Adipose tissue (tissue), 3 donors: ENCODE data around the gene FOXO3. TPM values are rescaled to one million over a fixed set of nuclear protein-coding genes. Genes with fewer than 3 reads are reported as not detected.

Experiments used
- H3K27ac ChIP-seq: one replicate; pipeline ENCODE4 v1.5.1; 2013; ENCODE audit warnings: low read depth, low read length
- WGBS, 3 donors: extraction: QIAGEN DNeasy Blood & Tissue Kit; methylation state at CpG; one replicate each; pipeline ENCODE4 v1.1.7; 2013; 5-methylcytosine and 5-hydroxymethylcytosine counted together
- polyA plus RNA-seq, 3 donors: library from polyadenylated mRNA; stranded (reverse); fragments of 200-250 nt; gene quantifications; one replicate each; pipeline ENCODE4 v1.2.3, GENCODE V29; 2013
- donor health status: healthy with polysubstance abuse.
- donor health status: Bipolar disorder and iron deficiency.
- donor health status: healthy.

The FOXO3 gene
- polyA plus RNA-seq, 3 donors = 23.2 to 30.3 (median 27.3) TPM

DNA sequence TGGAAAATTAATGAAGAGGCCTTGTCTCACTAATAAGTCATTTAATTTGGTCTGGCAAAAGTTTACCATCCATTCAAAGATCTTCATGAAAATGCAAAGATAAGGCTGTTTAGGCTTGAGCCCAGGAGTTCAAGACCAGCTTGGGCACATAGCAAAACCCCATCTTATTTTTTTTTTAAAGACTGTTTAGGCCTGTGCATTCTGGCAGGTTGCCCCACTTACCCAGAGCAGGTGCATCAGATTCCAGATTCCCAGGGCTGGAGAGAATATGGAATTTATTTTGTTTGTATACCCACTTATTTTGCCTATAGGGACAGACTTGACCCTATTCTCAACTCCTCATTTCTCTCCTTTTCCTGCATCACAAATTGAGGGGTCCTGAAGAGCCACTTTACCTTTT is 5.7 kb downstream of the FOXO3 start:
- H3K27ac ChIP-seq = no peak overlapping the region

DNA sequence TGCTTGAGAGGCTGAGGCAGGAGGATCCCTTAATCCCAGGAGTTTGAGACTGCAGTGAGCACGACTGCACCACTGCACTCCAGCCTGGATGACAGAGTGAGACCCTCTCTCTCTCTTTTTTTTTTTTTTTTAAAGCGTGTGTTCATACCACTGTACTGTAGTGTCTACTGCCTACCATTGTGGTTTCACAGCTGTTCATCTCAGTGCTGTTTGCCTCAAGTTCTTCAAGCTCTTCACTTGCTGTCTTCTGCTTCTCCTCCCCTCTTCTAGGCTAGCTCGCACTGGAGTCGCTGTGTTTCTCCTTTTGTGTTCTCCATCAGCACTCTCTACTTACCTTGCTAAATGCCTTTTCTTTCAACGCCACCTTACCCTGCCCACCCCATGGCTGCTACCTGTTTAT is 7.4 kb downstream of the FOXO3 start:
- H3K27ac ChIP-seq = no peak overlapping the region

GRCh38 chr6:108568551-108569305 is 8.0 kb downstream of the FOXO3 start:
- 84 to 89% (median 85%) methylated on average over 3 of the region's 3 CpGs for WGBS, 3 donors
- no peak overlapping the region for H3K27ac ChIP-seq

More for the DNA sequence above, 7.4 kb downstream of the FOXO3 start:
- 85 to 95% (median 88%) methylated on average over 5 of the region's 5 CpGs for WGBS, 3 donors

DNA sequence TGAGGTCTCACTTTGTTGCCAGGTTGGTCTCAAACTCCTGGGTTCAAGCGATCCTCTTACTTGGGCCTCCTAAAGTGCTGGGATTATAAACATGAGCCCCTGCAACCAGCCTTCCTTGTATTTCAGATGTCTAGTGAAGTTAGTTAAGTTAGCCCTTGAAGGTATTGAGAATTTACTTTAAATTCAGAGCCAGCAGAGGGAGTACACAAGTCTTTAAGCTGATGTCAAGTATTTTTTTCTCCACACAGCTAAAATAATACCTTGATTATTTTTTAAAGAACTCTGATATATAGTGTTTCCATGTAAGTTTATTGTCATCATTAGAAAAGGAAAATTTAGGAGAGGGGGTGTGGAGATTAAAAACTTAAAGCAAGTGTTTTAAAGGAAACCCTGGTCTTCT is 9.8 kb downstream of the FOXO3 start:
- 96 to 100% (median 97%) methylated on average over 1 of the region's 1 CpG for WGBS, 3 donors
- no peak overlapping the region for H3K27ac ChIP-seq

DNA sequence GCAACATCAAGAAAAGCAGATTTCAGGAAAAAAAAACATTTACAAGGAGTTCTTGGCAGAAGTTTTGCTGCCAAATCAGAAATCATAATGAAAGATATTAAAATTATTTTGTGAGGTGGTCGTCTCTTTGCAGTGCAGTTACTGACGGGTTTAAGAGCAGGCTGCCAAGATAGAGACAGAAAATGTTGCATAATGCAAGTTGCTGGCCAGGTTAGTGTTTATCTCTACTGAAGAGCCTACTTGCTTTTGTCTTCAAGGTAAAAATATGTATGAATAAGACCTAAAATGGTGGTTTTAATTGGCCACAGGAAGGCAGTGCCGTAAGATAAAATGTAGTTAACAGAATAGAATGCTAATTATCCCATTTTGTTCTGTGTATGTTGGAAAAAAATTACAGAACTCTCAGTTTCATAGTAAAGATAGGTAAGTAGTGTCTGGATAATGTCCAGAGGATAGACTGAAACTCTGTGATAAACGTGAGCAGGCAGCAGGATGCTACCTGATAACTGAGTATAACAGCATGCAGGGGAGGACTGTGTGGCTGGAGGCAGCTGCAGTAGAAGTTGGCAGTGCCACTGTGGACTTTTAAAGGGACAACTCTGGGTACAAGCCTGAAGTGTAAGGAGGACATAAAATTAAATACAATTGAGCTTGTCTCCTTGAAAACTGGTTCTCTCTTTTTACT is 13.9 kb downstream of the FOXO3 start:
- 32 to 57% (median 52%) methylated on average over 4 of the region's 4 CpGs for WGBS, 3 donors
- H3K27ac ChIP-seq = no peak overlapping the region

- no peak overlapping the region for H3K27ac ChIP-seq
- WGBS, 3 donors = 51 to 95% (median 86%) methylated on average over 2 of the region's 2 CpGs
These were observed 15.3 kb downstream of the FOXO3 start for GRCh38 chr6:108575905-108576494.

GRCh38 chr6:108576709-108577108 is 16.0 kb downstream of the FOXO3 start:
- no peak overlapping the region for H3K27ac ChIP-seq
- WGBS, 3 donors = 4 to 50% (median 35%) methylated on average over 1 of the region's 1 CpG

DNA sequence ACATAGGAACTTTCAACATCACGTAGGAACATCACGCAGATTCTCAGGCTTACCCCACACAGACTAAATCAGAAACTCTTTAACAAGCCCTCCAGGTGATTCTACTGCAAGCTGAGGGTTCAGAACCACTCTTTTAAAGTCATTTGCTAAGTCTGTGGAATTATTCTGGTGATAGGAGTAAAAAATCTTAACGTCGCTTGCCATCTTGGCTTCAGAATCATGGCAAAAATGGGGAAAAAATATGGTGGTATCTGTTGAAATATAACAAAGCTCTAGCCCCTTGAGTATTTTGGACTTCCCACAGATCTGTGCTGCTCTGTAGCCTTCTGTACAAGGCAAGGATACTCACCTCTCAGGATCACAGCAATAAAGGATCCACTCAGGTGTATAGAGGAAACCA is 17.4 kb downstream of the FOXO3 start:
- no peak overlapping the region for H3K27ac ChIP-seq
- 97% methylated on average over 4 of the region's 4 CpGs for WGBS, 3 donors

GRCh38 chr6:108578595-108579327 is 18.0 kb downstream of the FOXO3 start:
- WGBS, 3 donors = 77 to 87% (median 79%) methylated on average over 9 of the region's 9 CpGs
- H3K27ac ChIP-seq = no peak overlapping the region

DNA sequence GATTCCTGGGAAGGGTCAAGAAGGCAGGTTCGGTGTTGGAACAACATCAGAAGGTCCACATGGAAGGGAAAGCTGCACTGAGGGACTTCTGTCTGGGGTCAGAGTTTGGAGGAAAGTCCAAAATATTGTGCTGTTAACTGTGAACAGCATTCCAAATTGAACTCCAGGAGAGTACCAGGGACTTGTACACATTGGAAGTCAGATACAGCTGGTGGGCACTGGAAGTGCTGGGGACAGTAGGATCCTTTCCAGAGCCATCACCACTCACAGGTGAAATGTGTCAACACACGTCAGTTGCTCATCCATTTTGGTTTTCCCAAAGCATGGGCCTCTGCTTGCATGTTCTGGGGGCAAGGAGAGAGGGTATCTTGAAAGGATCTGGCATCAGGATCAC is 18.6 kb downstream of the FOXO3 start:
- no peak overlapping the region for H3K27ac ChIP-seq
- WGBS, 3 donors = 92 to 97% (median 94%) methylated on average over 2 of the region's 2 CpGs

- peak overlapping the region; percentile 7 for H3K27ac ChIP-seq
- WGBS, 3 donors = 88 to 97% (median 91%) methylated on average over 2 of the region's 2 CpGs
These were observed 19.9 kb downstream of the FOXO3 start for GRCh38 chr6:108580646-108581045.

GRCh38 chr6:108581237-108581931 is 20.7 kb downstream of the FOXO3 start:
- H3K27ac ChIP-seq = peak overlapping the region; percentile 7
- 7 to 15% (median 13%) methylated on average over 3 of the region's 3 CpGs for WGBS, 3 donors

GRCh38 chr6:108581932-108582475 is 21.3 kb downstream of the FOXO3 start:
- H3K27ac ChIP-seq = no peak overlapping the region

DNA sequence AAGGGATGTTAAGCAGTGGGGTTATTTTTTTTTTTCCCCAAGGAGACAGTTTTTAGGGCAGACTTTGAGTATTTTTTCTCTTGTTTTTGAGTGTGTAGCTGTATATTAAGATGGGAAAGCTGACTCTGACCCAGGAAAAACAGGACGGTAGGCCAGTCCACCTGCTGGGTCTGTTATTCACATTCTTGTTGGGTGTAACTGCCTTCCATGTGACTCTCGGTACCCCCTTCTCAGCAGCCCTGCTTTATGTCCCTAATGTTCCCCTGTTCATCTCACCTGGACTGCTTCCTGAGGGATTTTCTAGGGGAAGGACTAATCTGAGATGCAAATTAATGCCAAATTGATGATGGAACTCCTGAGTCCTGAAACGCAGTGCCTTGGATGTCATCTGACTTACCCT is 21.9 kb downstream of the FOXO3 start:
- 72 to 77% (median 76%) methylated on average over 3 of the region's 3 CpGs for WGBS, 3 donors
- H3K27ac ChIP-seq = no peak overlapping the region

More at GRCh38 chr6:108581932-108582475, 21.3 kb downstream of the FOXO3 start:
- WGBS, 3 donors = 8 to 41% (median 24%) methylated on average over 1 of the region's 1 CpG

DNA sequence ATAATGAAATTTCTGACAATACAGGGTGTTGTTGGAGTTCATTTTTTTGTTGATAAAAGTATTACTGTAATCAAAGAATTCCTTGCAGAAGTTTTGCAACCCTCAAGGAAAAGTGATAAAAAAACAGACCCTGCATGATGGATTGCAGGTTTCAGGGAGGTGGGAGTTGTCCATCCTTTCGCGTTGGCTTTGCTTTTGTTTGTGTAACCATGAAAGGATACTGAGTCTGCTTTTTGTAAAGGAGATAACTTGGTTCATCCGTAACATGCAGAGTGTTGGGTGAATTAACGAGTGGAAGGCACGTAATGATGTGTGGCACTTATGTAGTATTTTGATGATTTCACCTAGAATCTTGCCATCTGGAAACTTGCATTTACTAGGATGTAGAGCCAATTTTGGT is 23.6 kb downstream of the FOXO3 start:
- no peak overlapping the region for H3K27ac ChIP-seq
- WGBS, 3 donors = 70 to 81% (median 78%) methylated on average over 5 of the region's 5 CpGs

DNA sequence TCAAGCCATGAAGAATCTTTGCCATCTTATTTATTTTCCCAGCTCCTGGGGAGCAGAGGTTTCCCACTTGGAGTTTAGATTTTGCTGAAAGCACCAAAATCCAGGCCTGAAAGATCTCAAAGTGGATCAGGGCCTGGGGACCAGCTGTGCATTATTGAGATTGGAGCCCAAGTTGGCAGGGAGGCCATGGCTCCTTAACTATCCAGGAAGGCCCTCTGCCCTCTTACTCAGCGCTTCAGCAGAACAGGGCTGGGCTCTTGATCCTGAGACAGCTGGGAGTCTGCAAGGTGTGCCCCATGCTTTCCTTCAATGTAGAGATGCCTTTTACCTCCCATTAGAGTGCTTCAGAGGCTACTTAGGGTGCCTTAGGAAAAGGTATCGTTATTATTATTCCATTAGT is 24.6 kb downstream of the FOXO3 start:
- no peak overlapping the region for H3K27ac ChIP-seq
- 92 to 96% (median 95%) methylated on average over 2 of the region's 2 CpGs for WGBS, 3 donors

- no peak overlapping the region for H3K27ac ChIP-seq
- WGBS, 3 donors = 71 to 77% (median 75%) methylated on average over 6 of the region's 6 CpGs
These were observed 25.3 kb downstream of the FOXO3 start for GRCh38 chr6:108585921-108586536.
